ENCODE data around the gene CLMP.

Gene CLMP

DNA sequence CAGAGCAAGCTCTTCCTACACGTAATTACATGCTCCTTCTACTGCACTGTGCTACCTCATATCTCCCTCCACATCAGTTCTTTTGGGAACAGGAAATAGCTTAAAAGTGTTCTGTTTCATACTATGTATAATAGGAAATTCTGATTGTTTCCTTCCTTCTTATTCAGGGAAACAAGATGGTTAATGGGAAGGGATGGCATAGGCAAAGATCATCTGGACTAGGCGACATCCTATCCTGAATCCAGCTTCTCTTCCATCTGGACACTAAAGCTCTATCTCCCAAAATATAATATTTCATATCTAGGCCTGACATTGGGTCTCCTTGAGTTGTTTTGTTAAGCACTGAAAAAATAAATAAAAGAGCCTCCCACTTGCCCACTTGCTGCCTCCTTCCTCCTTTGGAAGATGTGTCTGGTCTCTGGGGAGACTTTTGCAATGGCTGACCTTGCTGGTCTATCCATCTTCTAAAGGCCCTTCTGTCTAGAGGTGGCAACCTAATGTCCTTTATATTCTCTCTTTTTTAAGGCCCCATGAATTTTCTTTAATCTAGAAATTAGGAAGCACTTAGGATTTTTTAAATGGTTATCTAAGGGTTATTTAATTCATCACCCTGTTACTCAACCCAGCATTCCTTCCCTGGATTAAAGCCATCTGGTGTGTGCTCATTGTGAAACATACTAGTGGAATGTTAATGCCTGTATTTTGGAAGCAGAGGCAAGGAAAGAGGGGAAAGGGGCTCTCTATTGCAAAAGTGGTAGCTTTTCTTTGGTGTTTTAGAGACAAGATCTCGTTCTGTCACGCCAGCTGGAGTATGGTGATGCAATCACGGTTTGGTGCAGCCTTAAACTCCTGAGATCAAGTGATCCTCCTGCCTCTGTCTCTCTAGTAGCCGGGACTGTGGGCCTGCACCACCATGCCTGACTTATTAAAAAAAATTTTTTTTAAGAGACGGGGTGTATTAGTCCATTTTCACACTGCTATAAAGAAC lies 20.6 kb downstream of the CLMP start:
- TF ChIP-seq GATA3 (IDR thresholded peaks at IDR 0.05; ENCODE audit: low read depth, low read length) (no peak), GATA2 (IDR thresholded peaks at IDR 0.05; ENCODE audit: low read depth, low read length) (no peak)

DNA sequence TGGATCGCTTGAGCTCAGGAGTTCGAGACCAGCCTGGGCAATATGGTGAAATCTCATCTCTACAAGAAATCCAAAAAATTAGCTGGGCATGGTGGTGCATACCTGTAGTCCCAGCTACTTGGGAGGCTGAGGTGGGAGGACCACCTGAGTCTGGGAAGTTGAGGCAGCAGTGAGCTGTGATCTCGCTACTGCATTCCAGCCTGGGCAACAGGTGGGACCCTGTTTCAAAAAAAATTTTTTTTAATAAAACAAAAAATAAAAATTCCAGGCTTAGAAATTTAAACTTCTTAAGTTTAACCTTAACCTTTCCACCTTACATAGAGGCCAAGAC lies 21.2 kb downstream of the CLMP start:
- TF ChIP-seq GATA2 (IDR thresholded peaks at IDR 0.05; ENCODE audit: low read depth, low read length) (no peak), GATA3 (IDR thresholded peaks at IDR 0.05; ENCODE audit: low read depth, low read length) (no peak)

DNA sequence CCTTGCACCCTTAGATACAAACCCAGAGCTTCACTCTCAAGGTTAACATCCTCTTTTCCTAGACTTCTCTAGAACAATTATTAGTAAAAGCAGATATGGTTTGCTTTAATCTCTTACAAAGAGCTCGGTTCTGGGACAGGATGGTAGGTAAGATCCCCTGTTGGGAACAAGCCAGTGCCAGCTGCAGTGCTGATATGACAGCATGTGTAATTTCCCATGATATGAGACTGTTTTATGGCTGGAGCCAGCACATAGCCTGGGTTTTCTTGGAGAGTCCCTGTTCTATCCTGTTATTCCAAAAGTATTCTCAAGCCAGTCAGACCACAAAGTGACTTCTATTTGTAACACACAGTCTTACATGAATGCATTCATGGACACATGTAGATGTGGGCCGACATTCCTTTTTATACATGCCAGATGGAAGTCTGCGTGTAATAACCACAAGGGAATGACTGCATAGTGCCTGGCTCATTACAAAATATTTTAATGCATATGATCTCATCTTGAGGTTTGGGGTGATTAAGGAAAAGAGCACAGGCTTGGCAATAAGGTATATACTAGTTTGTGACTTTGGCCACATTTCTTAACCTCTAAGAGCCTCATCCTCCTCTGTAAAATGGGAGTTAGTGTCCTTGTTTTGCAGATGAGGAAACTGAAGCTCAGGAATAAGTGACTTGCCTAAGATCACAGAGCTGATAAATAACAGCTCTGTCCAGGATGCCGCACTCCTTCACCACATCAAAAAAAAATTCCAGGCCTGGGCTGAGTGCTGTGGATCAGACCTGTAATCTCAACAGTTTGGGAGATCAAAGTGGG lies 21.8 kb downstream of the CLMP start:
- TF ChIP-seq GATA2 (IDR thresholded peaks at IDR 0.05; ENCODE audit: low read depth, low read length) (no peak), GATA3 (IDR thresholded peaks at IDR 0.05; ENCODE audit: low read depth, low read length) (no peak)

DNA sequence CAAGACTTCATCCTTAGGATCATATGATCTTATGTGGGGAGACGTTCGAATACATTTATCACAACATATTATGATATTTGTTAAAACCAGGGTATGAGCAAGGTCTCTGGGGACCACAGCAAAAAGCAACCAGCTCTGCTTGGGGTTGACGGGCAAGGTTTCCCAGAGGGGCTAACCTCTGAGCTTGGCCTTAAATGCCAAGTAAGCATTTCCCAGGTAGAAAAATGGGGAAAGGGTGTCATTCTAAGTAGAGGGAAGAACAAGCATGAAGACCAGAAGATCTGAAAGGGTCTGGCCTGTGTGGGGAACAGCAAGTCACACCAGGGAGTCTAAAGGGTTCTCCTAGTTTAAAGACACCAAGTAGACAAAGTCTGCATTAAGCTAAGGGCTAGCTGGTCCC lies 24.1 kb downstream of the CLMP start:
- TF ChIP-seq GATA3 (IDR thresholded peaks at IDR 0.05; ENCODE audit: low read depth, low read length): no peak
- TF ChIP-seq GATA2 (IDR thresholded peaks at IDR 0.05; ENCODE audit: low read depth, low read length): no peak

DNA sequence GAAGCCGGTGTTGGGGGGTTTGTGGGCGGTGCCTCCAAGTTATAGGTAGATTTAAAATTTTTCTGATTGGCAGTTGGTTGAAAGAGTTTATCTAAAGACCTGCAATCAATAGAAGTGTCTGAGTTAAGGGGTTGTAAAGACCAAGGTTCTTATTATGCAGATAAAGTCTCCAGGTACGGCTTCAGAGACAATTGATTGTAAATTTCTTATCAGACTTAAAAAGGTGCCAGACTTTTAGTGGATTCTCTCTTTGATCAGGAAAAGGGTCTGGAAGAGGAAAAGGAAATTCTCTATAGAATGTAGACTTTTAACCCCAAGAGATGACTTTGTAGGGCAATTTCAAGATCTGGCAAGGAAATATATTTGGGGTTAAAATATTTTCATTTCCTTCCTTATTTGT lies 25.2 kb downstream of the CLMP start:
- TF ChIP-seq GATA3 (IDR thresholded peaks at IDR 0.05; ENCODE audit: low read depth, low read length): no peak
- no peak for TF ChIP-seq GATA2 (IDR thresholded peaks at IDR 0.05; ENCODE audit: low read depth, low read length)

DNA sequence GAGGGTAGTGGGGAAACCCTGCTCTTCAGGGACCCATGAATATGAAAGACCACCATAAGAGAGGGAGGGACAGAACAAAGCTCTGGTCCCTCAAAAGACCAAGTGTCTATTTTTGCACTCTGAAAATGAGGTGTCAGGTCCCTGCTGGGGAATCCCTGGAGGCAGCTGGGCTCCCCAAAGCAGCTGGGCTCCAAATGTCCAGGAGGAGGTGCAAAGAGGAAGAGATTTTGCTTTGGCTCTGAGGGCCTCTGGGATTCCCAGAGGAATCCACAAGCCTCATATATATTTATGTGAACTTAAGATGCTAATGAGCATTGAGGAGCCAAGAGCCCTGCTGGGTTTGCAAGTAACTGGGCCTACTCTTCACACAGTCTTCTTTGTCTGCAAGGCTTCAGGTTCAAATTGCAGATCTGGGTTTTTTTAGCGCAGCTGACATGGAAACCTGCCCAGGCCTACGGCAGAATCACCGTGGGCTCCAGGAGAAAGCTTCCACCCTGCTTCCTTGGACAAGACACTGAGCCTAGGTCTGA lies 26.0 kb downstream of the CLMP start:
- TF ChIP-seq GATA2 (IDR thresholded peaks at IDR 0.05; ENCODE audit: low read depth, low read length) (no peak), GATA3 (IDR thresholded peaks at IDR 0.05; ENCODE audit: low read depth, low read length) (no peak)

DNA sequence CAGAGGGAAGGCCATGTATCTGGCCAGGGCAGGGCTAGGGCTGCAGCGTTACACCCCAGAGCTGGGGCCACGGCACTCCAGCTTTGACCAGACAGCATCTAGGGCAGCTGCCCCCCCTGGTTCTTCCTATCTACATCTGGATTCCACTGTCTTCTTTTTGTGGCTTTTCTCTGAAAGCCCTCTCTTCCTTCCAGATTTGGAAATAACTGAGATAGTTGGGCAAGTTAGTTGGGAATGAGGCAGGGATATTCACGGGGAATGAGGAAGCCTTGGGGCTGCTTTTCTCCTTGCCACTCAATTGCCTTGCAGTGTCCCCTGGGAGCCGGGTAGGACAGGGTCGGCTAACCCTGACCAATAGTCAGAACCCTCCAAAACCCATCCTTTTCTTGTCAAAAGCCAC lies 26.8 kb downstream of the CLMP start:
- no peak for TF ChIP-seq GATA3 (IDR thresholded peaks at IDR 0.05; ENCODE audit: low read depth, low read length)
- no peak for TF ChIP-seq GATA2 (IDR thresholded peaks at IDR 0.05; ENCODE audit: low read depth, low read length)

DNA sequence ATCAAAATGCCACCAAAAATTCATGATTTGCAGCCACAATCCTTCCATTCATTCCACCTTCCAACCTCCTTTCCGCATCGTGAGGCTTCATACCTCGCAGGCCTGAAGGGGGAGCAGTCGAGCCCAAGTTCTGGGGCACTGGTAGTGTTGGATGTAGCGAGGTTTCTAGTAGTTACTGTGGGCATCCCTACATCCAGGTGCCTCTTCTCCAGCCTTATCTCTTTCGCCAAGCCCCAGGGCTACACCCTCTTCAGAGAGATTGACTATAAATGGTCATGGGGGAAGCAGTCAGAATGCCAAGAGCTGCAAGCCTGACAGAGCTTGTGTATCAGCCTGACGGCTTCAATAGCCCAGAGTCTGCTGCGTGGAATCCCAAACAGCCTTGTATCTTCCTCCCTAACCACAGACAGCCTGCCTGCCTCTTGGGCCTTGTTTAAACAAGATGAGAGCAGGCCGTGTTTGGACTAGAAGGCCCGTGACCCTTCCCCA lies 28.9 kb downstream of the CLMP start:
- TF ChIP-seq GATA2 (IDR thresholded peaks at IDR 0.05; ENCODE audit: low read depth, low read length) (no peak), GATA3 (IDR thresholded peaks at IDR 0.05; ENCODE audit: low read depth, low read length) (no peak)

DNA sequence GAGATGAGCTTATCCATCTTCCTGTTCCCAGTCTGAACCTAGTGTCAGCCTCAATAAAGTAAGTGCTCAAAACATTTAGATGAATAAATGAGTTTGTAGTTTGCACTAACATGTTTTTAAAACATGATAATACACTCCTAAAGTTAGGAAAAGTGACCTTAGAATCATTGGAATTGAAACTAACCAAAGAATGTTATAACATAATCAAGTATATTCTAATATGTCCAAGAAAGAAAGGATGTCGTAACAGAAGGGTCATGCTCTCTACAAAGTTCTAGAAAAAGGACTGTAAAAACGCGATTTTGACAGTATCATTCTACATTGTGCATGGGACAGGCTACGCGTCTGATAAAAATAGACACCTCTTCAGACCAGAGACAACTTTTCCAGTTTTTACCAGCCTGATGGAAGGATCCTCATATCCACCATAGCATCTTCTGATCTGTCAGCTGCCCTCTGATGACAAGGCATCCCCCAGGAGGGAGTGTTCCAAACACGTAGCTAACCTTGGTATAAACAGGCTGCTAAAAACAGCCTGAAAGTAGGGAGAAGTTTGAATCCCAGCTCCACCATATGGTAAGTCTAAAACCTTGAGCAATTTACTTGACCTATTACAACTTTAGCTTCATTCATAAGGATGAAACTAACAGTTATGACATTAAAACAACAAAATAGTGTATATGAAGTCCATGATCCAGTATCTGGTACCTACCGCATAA lies 30.2 kb downstream of the CLMP start:
- no peak for TF ChIP-seq GATA2 (IDR thresholded peaks at IDR 0.05; ENCODE audit: low read depth, low read length)
- TF ChIP-seq GATA3 (IDR thresholded peaks at IDR 0.05; ENCODE audit: low read depth, low read length): no peak

DNA sequence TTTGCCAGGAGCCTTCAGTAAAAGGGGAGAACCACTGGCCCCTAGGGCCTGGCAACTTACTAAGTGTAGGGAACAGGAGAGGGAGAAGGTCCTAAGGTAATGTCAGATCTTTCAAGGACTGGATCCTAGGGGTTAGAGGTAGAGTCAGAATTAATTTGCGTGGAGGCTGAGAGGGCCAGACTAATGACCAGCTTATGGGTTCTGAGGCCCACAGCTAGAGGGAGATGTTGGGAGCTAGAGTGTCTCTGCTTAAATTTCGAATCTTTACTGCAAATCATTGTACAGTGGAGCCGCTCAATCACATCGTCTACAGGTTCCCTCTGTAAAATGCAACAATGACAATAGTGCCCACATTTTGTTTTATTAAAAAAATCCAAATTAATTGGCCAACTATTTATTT lies 31.4 kb downstream of the CLMP start:
- TF ChIP-seq GATA3 (IDR thresholded peaks at IDR 0.05; ENCODE audit: low read depth, low read length) (no peak), GATA2 (IDR thresholded peaks at IDR 0.05; ENCODE audit: low read depth, low read length) (no peak)

DNA sequence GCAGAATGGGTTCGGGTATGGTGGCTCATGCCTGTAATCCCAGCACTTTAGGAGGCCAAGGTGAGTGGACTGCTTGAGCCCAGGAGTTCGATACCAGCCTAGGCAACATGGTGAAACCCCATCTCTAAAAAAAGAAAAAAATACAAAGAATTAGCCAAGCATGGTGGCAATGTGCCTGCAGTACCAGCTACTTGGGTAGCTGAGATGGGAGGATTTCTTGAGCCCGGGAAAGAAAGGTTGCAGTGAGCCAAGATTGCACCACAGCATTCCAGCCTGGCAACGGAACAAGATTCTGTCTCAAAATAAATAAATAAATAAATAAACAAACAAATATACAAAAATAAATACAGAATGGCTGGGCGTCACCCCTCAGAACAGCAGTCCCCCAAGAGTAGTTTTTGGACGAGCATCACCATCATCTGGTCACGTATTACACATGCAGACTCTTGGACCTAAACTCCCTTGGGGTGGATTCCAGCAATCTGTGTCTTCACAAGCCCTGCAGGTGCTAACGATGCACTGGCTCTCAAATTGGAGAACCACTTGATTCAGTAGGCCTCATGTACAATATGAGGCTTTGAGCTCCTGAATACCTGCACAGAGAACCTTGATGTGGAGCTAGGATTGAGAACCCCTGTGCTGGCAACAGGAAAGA lies 33.5 kb downstream of the CLMP start:
- no peak for TF ChIP-seq GATA2 (IDR thresholded peaks at IDR 0.05; ENCODE audit: low read depth, low read length)
- no peak for TF ChIP-seq GATA3 (IDR thresholded peaks at IDR 0.05; ENCODE audit: low read depth, low read length)

DNA sequence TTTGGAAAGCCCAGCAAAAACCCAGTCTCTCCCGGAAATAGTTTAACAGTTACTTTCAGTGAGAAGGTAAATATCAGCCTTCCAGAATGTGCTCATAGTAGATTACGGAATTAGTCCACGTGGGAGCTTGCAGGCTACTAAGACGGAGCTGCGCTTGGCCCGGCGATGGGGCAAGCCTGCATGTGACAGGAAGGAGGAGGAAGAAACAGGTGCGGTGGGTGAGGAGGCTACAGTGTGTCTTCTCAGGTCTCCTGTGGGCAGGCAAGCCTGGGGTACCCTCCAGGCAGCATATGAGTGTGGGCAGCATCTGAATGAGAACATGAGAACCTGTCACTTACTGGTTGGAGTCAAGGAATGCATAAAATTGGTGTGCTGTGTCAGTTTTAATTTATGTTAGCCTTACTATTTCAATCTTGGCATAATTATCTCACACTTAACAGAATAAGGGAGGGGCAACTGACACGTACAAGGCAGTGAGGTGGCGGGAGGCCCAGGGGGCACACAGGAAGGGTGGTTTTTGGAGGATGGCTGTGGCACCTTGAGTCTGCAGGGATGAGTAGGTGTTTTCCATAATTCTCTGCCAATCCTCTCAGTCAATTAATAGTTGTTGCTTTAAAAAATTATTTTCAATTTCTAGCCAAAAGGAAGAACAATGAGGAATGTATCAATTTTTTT lies 35.7 kb downstream of the CLMP start:
- no peak for TF ChIP-seq GATA3 (IDR thresholded peaks at IDR 0.05; ENCODE audit: low read depth, low read length)
- no peak for TF ChIP-seq GATA2 (IDR thresholded peaks at IDR 0.05; ENCODE audit: low read depth, low read length)

Data from SH-SY5Y (cell line).